ENCODE measurements around the gene COMT. TPM values are rescaled to one million over a fixed set of nuclear protein-coding genes. Genes with fewer than 3 reads are reported as not detected.

The COMT gene
- total RNA-seq, 1 experiment from 2014 or later: 72.0 TPM

DNA sequence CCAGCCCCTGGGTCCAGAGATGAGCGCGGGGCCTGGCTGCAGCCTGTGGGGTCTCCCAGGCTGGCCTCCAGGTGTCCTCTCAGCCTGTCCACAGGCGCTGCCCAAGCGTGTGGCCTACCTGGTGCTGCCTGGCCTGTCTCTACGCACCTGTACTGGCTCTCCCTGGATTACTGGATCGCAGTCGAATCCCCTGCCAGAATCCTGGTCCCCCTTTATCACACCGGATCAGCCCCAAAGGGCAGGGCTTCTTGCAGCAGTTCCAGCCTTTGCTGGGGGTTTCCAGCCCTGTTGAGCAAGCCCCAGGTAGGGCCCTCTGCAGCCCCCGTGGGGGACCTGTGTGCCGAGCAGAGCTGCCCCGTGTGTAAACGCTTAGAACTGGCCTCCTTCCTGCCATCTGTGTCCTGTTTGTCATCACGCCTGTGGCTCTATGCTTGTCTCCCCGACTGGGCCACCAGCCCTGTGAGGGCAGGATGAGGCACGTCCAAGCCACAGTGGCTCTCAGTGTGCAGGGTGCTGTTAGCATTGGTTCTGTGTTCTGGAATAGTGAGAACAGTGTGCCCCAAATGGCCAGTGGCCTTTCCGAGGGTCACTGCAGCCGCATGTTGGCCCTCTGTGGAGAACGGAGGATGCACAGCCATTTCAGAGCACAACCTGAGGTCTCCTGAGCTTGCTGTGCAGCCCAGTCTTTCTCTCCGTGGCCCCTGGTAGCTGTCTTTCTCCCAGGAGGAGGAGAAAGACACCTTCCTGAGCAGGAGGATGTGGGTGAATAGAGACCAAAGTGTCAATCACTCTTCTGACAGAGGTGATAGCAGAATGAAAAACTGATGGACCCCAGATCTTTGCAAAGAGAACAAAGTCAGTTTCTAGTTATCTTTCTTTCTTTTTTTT lies 13.9 kb downstream of the COMT start:
- H2AFZ ChIP-seq (ENCODE audit: low read length): no peak overlapping the region
- H3K9me3 ChIP-seq (ENCODE audit: low read length): no peaks in the 10 kb centered on the region
- no peak for DNase-seq
- H3K36me3 ChIP-seq (ENCODE audit: insufficient read depth, low read length): peaks cover 6% of the 10 kb centered on the region; the same call in 1 of the 2 replicates
- H3K79me2 ChIP-seq (ENCODE audit: low read length): peaks cover 7% of the 10 kb centered on the region
- no peak overlapping the region for H3K27ac ChIP-seq (ENCODE audit: low read length)
- peaks cover 18% of the 10 kb centered on the region for H4K20me1 ChIP-seq (ENCODE audit: insufficient read depth, low read depth, low read length)
- no peaks in the 10 kb centered on the region for H3K9me2 ChIP-seq (replicated peaks; ENCODE audit: insufficient read depth, low read length)
- H3K4me1 ChIP-seq (ENCODE audit: low read length): peaks cover 11% of the 10 kb centered on the region
- no peak overlapping the region for H3K4me2 ChIP-seq (ENCODE audit: low read depth, low read length, poor library complexity, severe bottlenecking)
- no peak overlapping the region for H3K9ac ChIP-seq (ENCODE audit: low read length)
- no peaks in the 10 kb centered on the region for H3K27me3 ChIP-seq (ENCODE audit: low read length)
- H3K4me3 ChIP-seq (ENCODE audit: low read length): no peak overlapping the region

DNA sequence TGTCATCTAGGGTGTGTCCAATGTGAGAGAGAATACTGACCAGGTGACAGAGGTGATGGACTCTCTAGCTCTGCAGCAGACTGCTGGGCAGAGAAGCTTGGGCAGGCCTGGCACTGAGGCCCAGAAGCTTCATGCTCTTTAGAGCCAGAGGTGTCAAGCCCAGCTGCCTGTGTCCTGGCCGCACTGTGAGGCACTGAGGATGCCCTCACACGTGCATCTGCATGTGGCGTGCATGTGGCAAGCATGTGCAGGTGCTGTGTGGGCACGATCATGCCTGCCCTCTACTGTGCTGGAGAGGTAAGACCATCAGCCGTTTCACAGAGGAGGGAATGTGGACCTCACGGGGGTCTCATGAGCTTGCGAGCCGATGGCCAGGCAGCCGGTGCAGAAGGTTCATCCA lies 15.9 kb downstream of the COMT start:
- no peaks in the 10 kb centered on the region for H3K27me3 ChIP-seq (ENCODE audit: low read length)
- H3K27ac ChIP-seq (ENCODE audit: low read length): no peak overlapping the region
- H3K79me2 ChIP-seq (ENCODE audit: low read length): peaks cover 4% of the 10 kb centered on the region; the same call in 1 of the 2 replicates
- H4K20me1 ChIP-seq (ENCODE audit: insufficient read depth, low read depth, low read length): peaks cover 17% of the 10 kb centered on the region
- H3K9me3 ChIP-seq (ENCODE audit: low read length): no peaks in the 10 kb centered on the region
- peaks cover 17% of the 10 kb centered on the region for H3K4me1 ChIP-seq (ENCODE audit: low read length)
- H2AFZ ChIP-seq (ENCODE audit: low read length): no peak overlapping the region
- H3K9me2 ChIP-seq (replicated peaks; ENCODE audit: insufficient read depth, low read length): no peaks in the 10 kb centered on the region
- DNase-seq: no peak
- no peak overlapping the region for H3K9ac ChIP-seq (ENCODE audit: low read length)
- H3K4me3 ChIP-seq (ENCODE audit: low read length): no peak overlapping the region
- H3K36me3 ChIP-seq (ENCODE audit: insufficient read depth, low read length): 0 out of 2 replicates have a peak, but pooled peaks cover 2% of the 10 kb centered on the region
- H3K4me2 ChIP-seq (ENCODE audit: low read depth, low read length, poor library complexity, severe bottlenecking): no peak overlapping the region

DNA sequence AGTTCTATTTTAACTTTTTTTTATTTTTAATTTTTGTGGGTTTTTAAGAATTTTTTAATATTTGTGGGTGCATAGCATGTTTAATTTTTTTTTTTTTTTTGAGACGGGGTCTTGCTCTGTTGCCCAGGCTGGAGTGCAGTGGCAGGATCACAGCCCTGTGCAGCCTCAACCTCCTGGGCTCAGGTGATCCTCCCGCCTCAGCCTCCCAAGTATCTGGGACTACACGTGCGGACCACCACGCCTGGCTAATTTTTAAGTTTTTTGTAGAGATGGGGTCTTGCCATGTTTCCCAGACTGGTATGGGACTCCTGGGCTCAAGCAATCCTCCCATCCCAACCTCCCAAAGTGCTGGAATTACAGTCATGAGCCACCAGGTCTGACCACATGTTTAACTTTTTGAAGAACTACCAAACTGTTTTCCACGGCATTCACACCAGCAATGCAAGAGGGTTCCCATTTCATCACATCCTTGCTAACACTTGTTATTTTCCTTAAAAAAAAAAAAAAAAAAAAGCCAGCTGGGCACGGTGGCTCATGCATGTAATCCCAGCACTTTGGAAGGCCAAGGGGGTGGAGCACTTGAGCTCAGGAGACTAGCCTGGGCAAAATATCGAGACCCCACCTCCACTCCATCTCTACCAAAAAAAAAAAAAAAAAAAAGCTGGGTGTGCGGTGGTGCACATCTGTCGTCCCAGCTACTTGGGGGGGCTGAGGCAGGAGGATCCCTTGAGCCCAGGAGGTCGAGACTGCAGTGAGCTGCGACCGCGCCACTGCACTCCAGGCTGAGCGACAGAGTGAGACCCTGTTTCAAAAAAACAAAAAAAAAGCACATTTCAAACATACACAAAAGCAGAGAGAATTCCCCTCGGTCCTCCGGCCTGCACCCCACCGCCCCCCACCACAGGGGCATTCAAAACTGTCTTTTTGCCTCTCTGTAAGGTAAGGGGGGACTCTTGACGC lies 16.8 kb downstream of the COMT start:
- no peak overlapping the region for H3K9ac ChIP-seq (ENCODE audit: low read length)
- no peaks in the 10 kb centered on the region for H3K9me2 ChIP-seq (replicated peaks; ENCODE audit: insufficient read depth, low read length)
- H3K9me3 ChIP-seq (ENCODE audit: low read length): no peaks in the 10 kb centered on the region
- H3K4me1 ChIP-seq (ENCODE audit: low read length): peaks cover 19% of the 10 kb centered on the region
- DNase-seq: no peak
- no peak overlapping the region for H2AFZ ChIP-seq (ENCODE audit: low read length)
- no peaks in the 10 kb centered on the region for H3K27me3 ChIP-seq (ENCODE audit: low read length)
- H3K4me3 ChIP-seq (ENCODE audit: low read length): no peak overlapping the region
- no peak overlapping the region for H3K4me2 ChIP-seq (ENCODE audit: low read depth, low read length, poor library complexity, severe bottlenecking)
- peaks cover 20% of the 10 kb centered on the region for H4K20me1 ChIP-seq (ENCODE audit: insufficient read depth, low read depth, low read length)
- peaks cover 4% of the 10 kb centered on the region; the same call in 1 of the 2 replicates for H3K79me2 ChIP-seq (ENCODE audit: low read length)
- no peak overlapping the region for H3K27ac ChIP-seq (ENCODE audit: low read length)
- peaks cover 10% of the 10 kb centered on the region for H3K36me3 ChIP-seq (ENCODE audit: insufficient read depth, low read length)

DNA sequence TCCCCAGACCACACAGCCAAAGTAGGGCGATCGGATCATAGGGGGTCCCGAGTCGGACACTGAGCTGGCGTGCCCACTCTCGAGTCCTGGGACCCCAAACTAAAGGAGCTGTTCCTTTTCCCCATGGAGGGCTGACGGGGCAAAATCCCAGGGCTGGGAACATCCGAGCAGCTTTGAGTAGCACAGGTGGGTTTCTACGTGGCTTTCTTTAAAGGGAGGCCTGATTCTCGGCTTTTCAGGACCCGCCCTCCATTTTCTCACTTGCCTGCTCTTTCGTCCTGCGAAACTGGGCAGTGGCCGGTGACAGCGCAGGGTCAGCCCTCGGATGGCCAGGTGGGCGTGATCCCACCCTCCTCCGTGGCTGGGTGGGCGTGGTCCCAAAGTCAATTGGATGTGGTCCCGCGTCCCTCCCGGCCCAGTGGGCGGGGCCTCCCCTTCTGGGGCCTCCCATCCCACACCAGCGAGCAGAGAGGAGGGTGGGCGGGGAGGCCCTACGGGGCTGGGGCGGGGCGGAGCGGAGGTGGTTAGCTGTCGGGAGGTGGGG lies 17.5 kb downstream of the COMT start:
- no peak overlapping the region for H3K4me3 ChIP-seq (ENCODE audit: low read length)
- peaks cover 4% of the 10 kb centered on the region; the same call in 1 of the 2 replicates for H3K79me2 ChIP-seq (ENCODE audit: low read length)
- H3K9me2 ChIP-seq (replicated peaks; ENCODE audit: insufficient read depth, low read length): no peaks in the 10 kb centered on the region
- H3K27me3 ChIP-seq (ENCODE audit: low read length): no peaks in the 10 kb centered on the region
- no peak overlapping the region for H3K27ac ChIP-seq (ENCODE audit: low read length)
- no peak overlapping the region for H3K9ac ChIP-seq (ENCODE audit: low read length)
- H2AFZ ChIP-seq (ENCODE audit: low read length): no peak overlapping the region
- H4K20me1 ChIP-seq (ENCODE audit: insufficient read depth, low read depth, low read length): peaks cover 17% of the 10 kb centered on the region
- H3K4me1 ChIP-seq (ENCODE audit: low read length): peaks cover 14% of the 10 kb centered on the region
- peak; percentile 80 for DNase-seq
- no peaks in the 10 kb centered on the region for H3K9me3 ChIP-seq (ENCODE audit: low read length)
- H3K4me2 ChIP-seq (ENCODE audit: low read depth, low read length, poor library complexity, severe bottlenecking): no peak overlapping the region
- peaks cover 12% of the 10 kb centered on the region for H3K36me3 ChIP-seq (ENCODE audit: insufficient read depth, low read length)

DNA sequence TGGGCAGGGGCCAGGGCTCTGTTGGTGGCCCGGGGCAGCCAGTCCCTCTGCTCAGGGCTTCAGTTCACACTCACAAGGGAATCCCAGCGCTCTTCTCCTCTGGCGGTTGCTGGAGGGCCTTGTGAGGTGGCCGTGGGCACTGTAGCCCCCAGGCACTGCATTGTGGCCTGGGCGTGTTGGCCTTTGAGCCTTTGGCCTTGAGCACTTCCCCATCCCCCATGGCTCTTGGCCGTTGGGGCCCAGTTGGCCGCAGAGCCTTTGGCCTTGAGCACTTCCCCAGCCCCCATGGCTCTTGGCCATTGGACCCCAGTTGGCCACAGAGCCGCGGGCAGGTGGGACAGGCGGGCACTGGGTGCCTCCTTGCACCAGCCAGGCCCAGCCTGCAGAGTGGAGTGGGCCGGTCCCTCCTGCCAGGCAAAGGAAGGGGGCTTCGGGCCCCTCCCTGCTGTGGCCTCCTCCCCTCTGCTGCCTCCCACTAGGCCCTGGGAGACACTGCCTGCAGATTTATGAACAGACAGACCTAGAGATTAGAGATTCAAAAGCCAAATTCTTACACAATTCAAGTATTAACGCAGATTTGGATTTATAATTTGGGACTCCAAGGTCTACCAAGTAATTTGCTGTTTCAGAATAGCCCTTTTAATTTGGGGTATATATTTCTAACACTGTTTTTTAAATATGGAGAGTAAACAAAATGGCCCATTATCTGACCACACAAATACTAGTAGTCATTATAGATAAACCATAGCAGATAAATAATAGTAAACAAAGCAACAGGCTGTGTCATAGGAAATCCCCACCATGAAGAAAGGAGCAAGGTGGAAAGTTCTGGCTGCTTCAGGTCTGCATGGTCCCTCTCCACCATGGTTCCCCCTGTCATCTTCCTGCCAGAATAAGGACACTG lies 18.3 kb downstream of the COMT start:
- Histone ChIP-seq H3K36me3 (ENCODE audit: insufficient read depth, low read length) (peaks cover 10% of the 10 kb centered on the region), H3K9me2 (replicated peaks; ENCODE audit: insufficient read depth, low read length) (no peaks in the 10 kb centered on the region), H3K27ac (ENCODE audit: low read length) (no peak overlapping the region), H3K4me1 (ENCODE audit: low read length) (peaks cover 14% of the 10 kb centered on the region), H3K27me3 (ENCODE audit: low read length) (no peaks in the 10 kb centered on the region), H3K4me3 (ENCODE audit: low read length) (no peak overlapping the region), H3K9me3 (ENCODE audit: low read length) (no peaks in the 10 kb centered on the region), H3K9ac (ENCODE audit: low read length) (no peak overlapping the region), H3K4me2 (ENCODE audit: low read depth, low read length, poor library complexity, severe bottlenecking) (no peak overlapping the region), H4K20me1 (ENCODE audit: insufficient read depth, low read depth, low read length) (peaks cover 12% of the 10 kb centered on the region), H2AFZ (ENCODE audit: low read length) (no peak overlapping the region), H3K79me2 (ENCODE audit: low read length) (peaks cover under 1% of the 10 kb centered on the region; the same call in 1 of the 2 replicates)
- DNase-seq: no peak

DNA sequence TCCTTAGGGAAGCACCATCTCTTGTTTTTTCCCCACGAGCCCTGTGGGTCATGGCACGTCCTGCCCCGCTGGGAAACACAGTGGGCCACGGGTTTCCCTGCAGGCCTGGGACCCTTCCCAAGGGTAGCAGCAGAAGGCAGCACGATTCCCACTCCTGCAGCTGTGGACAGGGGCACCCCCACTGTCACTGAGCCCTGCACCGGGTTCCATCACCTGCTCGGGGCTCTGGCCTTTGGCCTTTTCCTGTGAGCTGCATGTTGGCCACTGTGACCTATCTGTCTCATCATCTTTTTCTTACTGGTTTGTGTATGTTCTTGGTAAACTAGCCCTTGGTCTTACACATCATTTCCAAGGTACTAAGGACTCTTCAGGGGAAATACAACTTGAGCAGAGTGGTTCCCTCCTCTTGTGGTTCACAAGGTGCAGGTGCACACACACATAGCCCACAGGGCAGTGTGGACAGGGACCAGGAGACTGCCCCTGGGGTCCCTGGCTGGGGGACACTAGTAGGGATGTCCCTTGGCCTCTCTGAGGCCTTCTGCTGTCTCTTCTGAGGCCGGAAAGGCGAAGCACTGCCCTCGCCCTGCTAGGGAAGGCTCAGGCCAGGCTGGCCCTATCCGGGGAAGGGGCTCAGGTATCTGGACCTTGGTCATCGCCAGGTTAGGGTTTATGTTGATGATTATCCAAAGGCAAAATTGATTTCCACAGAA lies 19.1 kb downstream of the COMT start:
- Histone ChIP-seq H2AFZ (ENCODE audit: low read length) (no peak overlapping the region), H3K9me2 (replicated peaks; ENCODE audit: insufficient read depth, low read length) (no peaks in the 10 kb centered on the region), H3K27ac (ENCODE audit: low read length) (no peak overlapping the region), H3K9me3 (ENCODE audit: low read length) (no peaks in the 10 kb centered on the region), H3K4me3 (ENCODE audit: low read length) (no peak overlapping the region), H4K20me1 (ENCODE audit: insufficient read depth, low read depth, low read length) (peaks cover 12% of the 10 kb centered on the region), H3K9ac (ENCODE audit: low read length) (no peak overlapping the region), H3K4me1 (ENCODE audit: low read length) (peaks cover 14% of the 10 kb centered on the region), H3K79me2 (ENCODE audit: low read length) (no peaks in the 10 kb centered on the region; the same call in 1 of the 2 replicates), H3K36me3 (ENCODE audit: insufficient read depth, low read length) (peaks cover 10% of the 10 kb centered on the region), H3K4me2 (ENCODE audit: low read depth, low read length, poor library complexity, severe bottlenecking) (no peak overlapping the region), H3K27me3 (ENCODE audit: low read length) (no peaks in the 10 kb centered on the region)
- no peak for DNase-seq

DNA sequence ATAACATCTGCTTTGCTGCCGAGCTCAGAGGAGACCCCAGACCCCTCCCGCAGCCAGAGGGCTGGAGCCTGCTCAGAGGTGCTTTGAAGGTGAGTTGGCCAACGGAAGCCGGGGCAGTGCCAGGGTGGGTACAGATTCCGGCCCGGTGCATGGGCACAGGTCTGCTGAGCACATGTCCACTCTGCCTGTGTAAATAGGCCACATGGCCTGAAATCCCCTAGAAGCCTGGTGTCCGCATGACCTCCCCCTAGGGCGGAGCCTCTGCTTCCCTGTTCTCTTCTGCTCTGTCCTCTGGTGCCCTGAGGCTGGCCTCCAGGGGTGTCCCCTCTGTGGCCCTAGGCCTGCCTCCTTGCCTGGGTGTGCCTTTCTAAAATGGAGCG lies 19.6 kb downstream of the COMT start:
- H3K36me3 ChIP-seq (ENCODE audit: insufficient read depth, low read length): peaks cover 10% of the 10 kb centered on the region
- no peak for DNase-seq
- no peak overlapping the region for H3K9ac ChIP-seq (ENCODE audit: low read length)
- H4K20me1 ChIP-seq (ENCODE audit: insufficient read depth, low read depth, low read length): peaks cover 15% of the 10 kb centered on the region
- no peak overlapping the region for H3K4me3 ChIP-seq (ENCODE audit: low read length)
- H3K27ac ChIP-seq (ENCODE audit: low read length): no peak overlapping the region
- peaks cover 14% of the 10 kb centered on the region for H3K4me1 ChIP-seq (ENCODE audit: low read length)
- no peaks in the 10 kb centered on the region for H3K27me3 ChIP-seq (ENCODE audit: low read length)
- no peaks in the 10 kb centered on the region for H3K9me2 ChIP-seq (replicated peaks; ENCODE audit: insufficient read depth, low read length)
- no peaks in the 10 kb centered on the region for H3K9me3 ChIP-seq (ENCODE audit: low read length)
- no peak overlapping the region for H2AFZ ChIP-seq (ENCODE audit: low read length)
- H3K4me2 ChIP-seq (ENCODE audit: low read depth, low read length, poor library complexity, severe bottlenecking): no peak overlapping the region
- no peaks in the 10 kb centered on the region; the same call in 1 of the 2 replicates for H3K79me2 ChIP-seq (ENCODE audit: low read length)

All from Karpas-422 (cell line).